CD4-positive, alpha-beta memory T cell (primary cell): ENCODE measurements around the gene RGL2. TPM values are rescaled to one million over a fixed set of nuclear protein-coding genes. Genes with fewer than 3 reads are reported as not detected.

Experiments
- CTCF ChIA-PET: fragments of 350-600 bp; sonication (Branson Sonifier 250); formaldehyde crosslinking; loops from one replicate; lab custom pipeline; 2021; ENCODE audit warnings: inconsistent platforms; ENCODE audit not compliant: partially characterized antibody; lab: Charles Lee
- POLR2A ChIA-PET: fragments of 350-600 bp; sonication (Branson Sonifier 250); formaldehyde crosslinking; loops from one replicate; lab custom pipeline; 2021; ENCODE audit not compliant: partially characterized antibody; lab: Charles Lee
- DNase-seq, 5 donors: peaks; one replicate each; pipeline versions ENCODE4 v3.0.0 to v3.0.0-alpha.2; 2020 to 2022; ENCODE audit warnings: mixed read lengths in 1 of 5
- H3K27ac ChIP-seq: one replicate; pipeline ENCODE4 v1.7.0; 2013; ENCODE audit warnings: low read depth, low read length
- H3K27me3 ChIP-seq: 2 replicates; pipeline ENCODE4 v1.7.0; 2013; ENCODE audit warnings: mild to moderate bottlenecking, low read length, moderate library complexity; ENCODE audit not compliant: insufficient read depth
- H3K36me3 ChIP-seq: 2 replicates; pipeline ENCODE4 v1.7.0; 2013; ENCODE audit warnings: mild to moderate bottlenecking, low read length, moderate library complexity; ENCODE audit not compliant: insufficient read depth
- H3K4me1 ChIP-seq: 2 replicates; pipeline ENCODE4 v1.7.0; 2013; ENCODE audit warnings: mild to moderate bottlenecking, low read length, moderate library complexity; ENCODE audit not compliant: insufficient read depth
- H3K4me3 ChIP-seq, 2 donors: one replicate each; pipeline ENCODE4 v1.7.0; 2013; ENCODE audit warnings: low read length in 2 of 2, mild to moderate bottlenecking in 1 of 2
- H3K9me3 ChIP-seq, 2 donors: one replicate each; pipeline ENCODE4 v1.7.0; 2013; ENCODE audit warnings: low read length in 2 of 2, control low read depth in 1 of 2; ENCODE audit not compliant: control insufficient read depth in 1 of 2
- H3K27ac Mint-ChIP-seq, 7 donors: one replicate each; pipeline ENCODE4 v1.8.0; 2020 to 2021; ENCODE audit warnings: mixed read lengths in 7 of 7, mild to moderate bottlenecking in 6 of 7, inconsistent platforms in 3 of 7, moderate library complexity in 3 of 7
- H3K27me3 Mint-ChIP-seq, 2 donors: one replicate each; pipeline ENCODE4 v1.8.0; 2020 to 2021; ENCODE audit warnings: mixed read lengths in 2 of 2
- H3K36me3 Mint-ChIP-seq, 2 donors: one replicate each; pipeline ENCODE4 v1.8.0; 2020 to 2021; ENCODE audit warnings: mixed read lengths in 2 of 2, inconsistent platforms in 1 of 2, mild to moderate bottlenecking in 1 of 2
- H3K4me1 Mint-ChIP-seq, 4 donors: one replicate each; pipeline ENCODE4 v1.8.0; 2020 to 2021; ENCODE audit warnings: mixed read lengths in 4 of 4, mild to moderate bottlenecking in 1 of 4
- H3K4me3 Mint-ChIP-seq, 8 donors: one replicate each; pipeline ENCODE4 v1.8.0; 2020 to 2021; ENCODE audit warnings: mixed read lengths in 8 of 8, mild to moderate bottlenecking in 7 of 8, moderate library complexity in 6 of 8, inconsistent platforms in 3 of 8
- H3K9me3 Mint-ChIP-seq, 8 donors: one replicate each; pipeline ENCODE4 v1.8.0; 2020 to 2021; ENCODE audit warnings: mixed read lengths in 8 of 8, mild to moderate bottlenecking in 5 of 8, inconsistent platforms in 3 of 8, moderate library complexity in 1 of 8
- intact Hi-C: fragments of 100-400 bp; cut with micrococcal nuclease; formaldehyde crosslinking; loops from one replicate; pipeline ENCODE4 v1.15.1; 2023
- polyA plus RNA-seq, 2 donors: library from polyadenylated mRNA; unstranded; fragments of 300-500 nt; fragmentation: Illumina TruSeq; gene quantifications; one replicate each; pipeline ENCODE4 v1.2.3, GENCODE V29; 2021
- total RNA-seq, 2 experiments: library from RNA; stranded (reverse); gene quantifications; one replicate each; pipeline ENCODE4 v1.2.3, GENCODE V29; 2021

RGL2 gene
- total and polyA plus RNA-seq, 4 experiments from 2014 or later: 10.0 to 67.9 (median 39.6) TPM

DNA sequence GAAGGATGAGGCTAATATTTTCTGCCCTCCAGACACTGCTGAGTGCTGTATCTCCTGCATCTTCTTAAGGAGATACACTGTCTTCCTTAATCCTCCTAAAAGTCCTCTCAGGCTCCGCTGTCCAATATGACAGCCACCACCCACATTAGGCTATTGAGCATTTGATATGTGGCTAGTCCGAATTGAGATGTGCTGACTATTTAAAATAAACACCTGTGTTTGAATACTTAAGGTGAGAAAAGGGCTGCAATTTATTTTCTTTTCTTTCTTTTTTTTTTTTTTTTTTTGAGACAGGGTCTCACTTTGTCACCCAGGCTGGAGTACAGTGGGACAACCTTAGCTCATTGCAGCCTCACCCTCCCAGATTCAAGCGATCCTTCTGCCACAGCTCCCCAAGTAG, 3.1 kb upstream of the RGL2 start:
- Mint-ChIP-seq H3K4me3 (peak overlapping the region in 1 of 8 donors; percentile 15), H3K9me3 (peaks cover 0 to 2% (median 0%) of the 10 kb centered on the region in 8 donors), H3K27me3 (peaks cover 0 to 4% of the 10 kb centered on the region in 2 donors), H3K27ac (peak overlapping the region in 5 of 7 donors; percentile 4 to 96 (median 59)), H3K36me3 (peaks cover 21 to 62% of the 10 kb centered on the region in 2 donors), H3K4me1 (peaks cover 23 to 55% (median 39%) of the 10 kb centered on the region in 4 donors)
- H3K4me1 ChIP-seq: peaks cover 44% of the 10 kb centered on the region
- H3K36me3 ChIP-seq: peaks cover 39% of the 10 kb centered on the region
- ChIA-PET POLR2A (interaction anchor here (0.9 to 7.4 kb wide), 7 partner anchors 11 to 43 kb away, joined by 3 to 117 read pairs (median 29); partner anchors contain the start of genes B3GALT4, PFDN6, RPS18 and TAPBP), CTCF (interaction anchor here (0.6 to 4.8 kb wide), 5 partner anchors 10 to 43 kb away, joined by 3 to 35 read pairs (median 8); partner anchors contain the start of genes PFDN6, RPS18, TAPBP and VPS52)
- DNase-seq: no peak
- no peak overlapping the region for H3K27ac ChIP-seq
- no peaks in the 10 kb centered on the region for H3K9me3 ChIP-seq
- no peaks in the 10 kb centered on the region for H3K27me3 ChIP-seq
- no peak overlapping the region for H3K4me3 ChIP-seq
- intact Hi-C loops: no loop called here

DNA sequence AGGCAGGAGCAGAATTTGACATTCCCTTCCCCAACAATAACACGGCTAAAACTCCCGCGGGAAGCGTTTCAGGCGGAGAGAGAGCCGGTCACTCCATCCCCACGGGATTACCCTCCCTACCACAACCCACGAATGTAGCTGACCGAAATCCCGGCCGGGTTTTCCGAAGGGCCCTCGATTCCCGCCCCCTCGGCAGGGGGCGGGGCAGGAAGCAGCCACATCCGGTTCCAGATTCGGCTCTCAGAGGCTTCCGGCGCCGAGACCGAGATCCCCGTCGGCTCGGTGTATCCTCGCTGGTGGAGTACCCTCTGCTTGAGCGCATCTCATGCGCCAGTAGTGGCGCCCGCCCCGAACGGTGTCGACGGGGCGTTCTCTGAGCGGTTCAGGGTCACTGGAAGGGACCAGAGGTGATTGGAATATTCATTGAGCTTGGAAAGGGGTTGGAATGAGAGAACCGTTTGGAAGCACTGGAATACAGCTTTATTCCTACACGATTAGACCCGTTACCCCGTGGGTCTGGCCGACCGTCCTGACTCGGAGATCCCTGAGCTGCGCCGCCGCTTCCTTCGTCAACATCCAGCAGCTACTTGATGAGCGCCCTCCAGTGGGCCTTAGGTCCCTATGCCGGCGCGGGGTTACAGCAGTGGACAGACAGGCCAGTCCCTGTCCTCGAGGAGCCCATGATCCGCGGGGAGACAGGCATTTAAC, 649 bp upstream of the RGL2 start:
- Histone ChIP-seq H3K4me3 (peak overlapping the region; percentile 71 to 97), H3K36me3 (peaks cover 41% of the 10 kb centered on the region), H3K9me3 (no peaks in the 10 kb centered on the region), H3K27me3 (no peaks in the 10 kb centered on the region), H3K4me1 (peaks cover 27% of the 10 kb centered on the region), H3K27ac (peak overlapping the region; percentile 94)
- ChIA-PET POLR2A (interaction anchor here (0.6 to 7.4 kb wide), 34 partner anchors 9 to 1238 kb away, joined by 3 to 150 read pairs (median 4); partner anchors contain the start of genes B3GALT4, BAK1, CUTA and HSD17B8), CTCF (interaction anchor here (0.7 to 4.8 kb wide), 13 partner anchors 10 to 138 kb away, joined by 3 to 35 read pairs (median 5); partner anchors contain the start of genes B3GALT4, CUTA, PFDN6 and RPS18)
- Mint-ChIP-seq H3K36me3 (peaks cover 21 to 55% of the 10 kb centered on the region in 2 donors), H3K4me3 (peak overlapping the region; percentile 99), H3K27me3 (peaks cover 0 to 4% of the 10 kb centered on the region in 2 donors), H3K27ac (peak overlapping the region; percentile 96 to 100 (median 99)), H3K9me3 (peaks cover 0 to 2% (median 0%) of the 10 kb centered on the region in 8 donors), H3K4me1 (peaks cover 22 to 42% (median 31%) of the 10 kb centered on the region in 4 donors)
- intact Hi-C loops: loop anchor here (1.0 to 2.0 kb wide), 8 partner anchors 10 to 99 kb away; partner anchors contain the start of genes B3GALT4, KIFC1, PFDN6 and RXRB
- DNase-seq: peak; percentile 91 to 94 (median 93)

DNA sequence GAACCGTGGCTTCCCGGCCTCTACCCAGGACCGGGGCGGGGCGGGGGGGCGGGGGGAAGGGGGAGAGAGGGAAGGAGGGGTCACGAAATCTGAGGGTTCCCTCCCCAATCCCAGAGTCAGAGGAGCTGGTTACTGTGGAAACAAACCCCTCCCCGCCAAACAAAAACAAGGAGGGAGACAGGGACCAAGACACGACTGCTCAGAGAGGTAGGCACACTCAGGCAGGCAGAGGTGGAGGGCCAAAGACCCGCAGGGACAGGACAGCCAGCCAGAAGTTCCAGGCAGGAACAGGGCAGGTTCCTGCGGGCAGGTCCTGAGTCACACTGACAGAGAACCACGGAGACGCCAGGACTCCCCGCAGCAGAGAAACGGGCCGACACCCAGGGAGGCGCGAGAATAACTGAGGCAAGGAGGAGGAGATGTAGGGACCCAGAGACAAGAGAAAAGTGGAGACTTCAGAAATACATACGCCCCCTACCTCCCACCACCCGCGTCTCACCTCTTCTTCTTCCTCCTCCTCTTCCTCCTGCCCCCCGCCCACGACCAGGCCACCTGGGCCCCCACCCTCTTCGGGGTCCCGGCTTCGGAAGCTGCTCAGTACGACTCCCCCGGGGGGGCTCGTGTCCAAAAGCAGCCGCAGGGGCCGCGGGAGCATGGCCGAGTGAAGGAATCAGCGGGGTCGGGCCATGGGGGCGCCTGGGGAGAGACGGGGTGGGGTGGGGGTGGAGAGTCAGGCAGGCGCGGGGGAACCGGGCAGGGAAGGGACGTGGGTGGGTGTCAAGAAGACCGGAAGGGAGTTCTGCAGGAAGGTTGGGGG, 578 bp downstream of the RGL2 start:
- intact Hi-C loops: loop anchor here (2.0 kb wide), 1 partner anchor 93 kb away; the partner anchor contains the start of gene KIFC1
- Mint-ChIP-seq H3K27ac (peak overlapping the region; percentile 95 to 100 (median 99)), H3K4me1 (peaks cover 18 to 35% (median 26%) of the 10 kb centered on the region in 4 donors), H3K36me3 (peaks cover 13 to 53% of the 10 kb centered on the region in 2 donors), H3K4me3 (peak overlapping the region; percentile 99), H3K27me3 (peaks cover 0 to 4% of the 10 kb centered on the region in 2 donors), H3K9me3 (peaks cover 0 to 2% (median 0%) of the 10 kb centered on the region in 8 donors)
- peak; percentile 68 to 85 (median 72) for DNase-seq
- H3K27me3 ChIP-seq: no peaks in the 10 kb centered on the region
- peaks cover 27% of the 10 kb centered on the region for H3K4me1 ChIP-seq
- H3K4me3 ChIP-seq: peak overlapping the region; percentile 71 to 91
- ChIA-PET CTCF (interaction anchor here (0.9 to 4.8 kb wide), 6 partner anchors 9 to 50 kb away, joined by 3 to 35 read pairs (median 4); partner anchors contain the start of genes PFDN6, TAPBP and WDR46), POLR2A (interaction anchor here (1.0 to 7.4 kb wide), 15 partner anchors 9 to 326 kb away, joined by 3 to 150 read pairs (median 6); partner anchors contain the start of genes B3GALT4, CUTA, KIFC1 and PFDN6)
- H3K9me3 ChIP-seq: no peaks in the 10 kb centered on the region
- peaks cover 42% of the 10 kb centered on the region for H3K36me3 ChIP-seq
- H3K27ac ChIP-seq: peak overlapping the region; percentile 94

DNA sequence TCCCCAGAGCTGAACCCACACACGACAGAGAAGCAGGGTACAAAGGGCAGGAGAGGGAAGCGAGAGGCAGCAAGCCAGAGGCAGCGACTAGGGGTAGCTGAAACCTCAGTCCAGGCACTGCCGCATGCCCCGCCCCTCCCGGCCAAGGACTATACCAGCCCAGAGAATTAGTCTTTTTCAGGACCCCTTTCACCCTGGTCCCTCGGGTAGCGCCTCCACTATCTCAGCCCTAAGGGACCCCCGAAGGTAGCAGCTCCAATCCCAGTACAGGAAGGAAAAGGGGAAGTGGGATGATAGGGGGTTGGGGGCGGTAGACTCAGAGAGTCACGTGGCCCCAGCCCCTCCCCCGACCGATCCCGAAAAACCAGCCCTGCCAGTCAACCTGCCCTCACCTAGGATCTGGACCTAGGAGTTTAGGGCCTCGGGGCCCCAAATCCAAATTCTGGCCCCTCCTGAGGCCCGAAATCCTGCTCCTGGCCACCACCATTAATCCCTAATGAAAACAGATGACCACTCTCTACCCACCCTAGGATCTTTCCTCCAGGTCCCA, 1.3 kb downstream of the RGL2 start:
- H3K4me3 ChIP-seq: no peak overlapping the region
- peak overlapping the region; percentile 94 for H3K27ac ChIP-seq
- H3K4me1 ChIP-seq: peaks cover 27% of the 10 kb centered on the region
- Mint-ChIP-seq H3K27ac (peak overlapping the region; percentile 72 to 99 (median 88)), H3K27me3 (peaks cover 0 to 4% of the 10 kb centered on the region in 2 donors), H3K9me3 (peaks cover 0 to 2% (median 0%) of the 10 kb centered on the region in 8 donors), H3K4me1 (peaks cover 18 to 35% (median 26%) of the 10 kb centered on the region in 4 donors), H3K4me3 (peak overlapping the region; percentile 50 to 99 (median 60)), H3K36me3 (peaks cover 13 to 53% of the 10 kb centered on the region in 2 donors)
- ChIA-PET CTCF (interaction anchor here (0.9 to 4.8 kb wide), 4 partner anchors 14 to 49 kb away, joined by 4 to 35 read pairs (median 4); partner anchors contain the start of gene TAPBP), POLR2A (interaction anchor here (1.4 to 7.4 kb wide), 8 partner anchors 9 to 119 kb away, joined by 3 to 150 read pairs (median 89); partner anchors contain the start of genes B3GALT4, PFDN6, RPS18 and TAPBP)
- H3K36me3 ChIP-seq: peaks cover 48% of the 10 kb centered on the region
- intact Hi-C loops: no loop called here
- DNase-seq: no peak
- H3K27me3 ChIP-seq: no peaks in the 10 kb centered on the region
- no peaks in the 10 kb centered on the region for H3K9me3 ChIP-seq

DNA sequence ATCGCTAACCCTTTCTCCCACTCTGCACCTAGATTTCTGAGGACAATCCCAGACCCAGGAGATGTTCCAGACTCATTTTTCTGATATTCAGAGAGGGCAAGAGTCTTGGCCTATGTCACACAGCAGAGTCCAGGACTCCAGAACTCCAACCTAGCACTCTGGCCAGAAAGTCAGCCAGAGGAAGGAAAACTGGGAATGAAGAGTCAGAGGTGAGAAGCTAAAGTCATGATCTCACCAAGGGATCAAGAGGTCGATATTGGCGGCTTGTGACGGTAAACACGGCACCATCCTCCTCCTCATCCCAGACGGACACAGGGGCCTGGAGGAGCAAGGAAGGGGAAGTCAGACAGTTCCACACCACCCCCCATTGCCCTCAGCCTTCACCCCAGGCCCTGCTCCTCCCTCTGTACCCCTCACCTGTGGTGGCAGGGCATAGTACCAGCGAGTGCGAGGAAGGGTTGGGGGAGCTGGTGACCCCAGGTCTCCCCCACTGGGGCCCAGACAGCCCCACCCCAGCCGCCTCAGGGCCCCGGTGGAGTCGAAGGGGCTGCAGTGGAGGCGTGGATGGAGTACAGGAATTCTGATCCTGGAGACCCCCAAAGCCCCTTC, 1.8 kb downstream of the RGL2 start:
- H3K36me3 Mint-ChIP-seq: peaks cover 12 to 56% of the 10 kb centered on the region in 2 donors
- ChIA-PET POLR2A (interaction anchor here (1.4 to 7.4 kb wide), 7 partner anchors 8 to 48 kb away, joined by 3 to 150 read pairs (median 91); partner anchors contain the start of genes B3GALT4, PFDN6, RPS18 and TAPBP), CTCF (interaction anchor here (0.9 to 1.5 kb wide), 4 partner anchors 19 to 49 kb away, joined by 4 to 5 read pairs (median 4); no protein-coding TSS in a partner anchor)
- H3K36me3 ChIP-seq: peaks cover 52% of the 10 kb centered on the region
- no peaks in the 10 kb centered on the region for H3K27me3 ChIP-seq
- peaks cover 18 to 35% (median 26%) of the 10 kb centered on the region in 4 donors for H3K4me1 Mint-ChIP-seq
- peaks cover 0 to 4% of the 10 kb centered on the region in 2 donors for H3K27me3 Mint-ChIP-seq
- peak overlapping the region; percentile 94 for H3K27ac ChIP-seq
- DNase-seq: no peak
- peak overlapping the region; percentile 42 to 99 (median 70) for H3K4me3 Mint-ChIP-seq
- H3K9me3 Mint-ChIP-seq: peaks cover 0 to 2% (median 0%) of the 10 kb centered on the region in 8 donors
- peaks cover 27% of the 10 kb centered on the region for H3K4me1 ChIP-seq
- H3K27ac Mint-ChIP-seq: peak overlapping the region; percentile 70 to 99 (median 93)
- no peaks in the 10 kb centered on the region for H3K9me3 ChIP-seq
- no peak overlapping the region for H3K4me3 ChIP-seq
- intact Hi-C loops: no loop called here
